Common myeloid progenitor, CD34-positive (primary cell): ENCODE data around the gene PBX1.

Source experiments
- CTCF ChIA-PET: fragments of 350-600 bp; sonication (Branson Sonifier 250); formaldehyde crosslinking; loops from one replicate; lab custom pipeline; 2021; ENCODE audit warnings: antibody characterized with exemption; lab: Charles Lee
- POLR2A ChIA-PET: fragments of 350-600 bp; sonication (Branson Sonifier 250); formaldehyde crosslinking; loops from one replicate; lab custom pipeline; 2021; ENCODE audit warnings: antibody characterized with exemption; lab: Charles Lee
- DNase-seq, 3 donors: peaks; one replicate each; pipeline versions ENCODE4 v3.0.0 to v3.0.0-alpha.2; 2013
- H3K27ac ChIP-seq, 2 experiments: 1 replicate in 1 of 2; 2 replicates in 1 of 2; pipeline ENCODE4 v1.7.0; 2013; ENCODE audit warnings: inconsistent platforms in 2 of 2, low read length in 2 of 2, mild to moderate bottlenecking in 2 of 2, low read depth in 1 of 2, moderate library complexity in 1 of 2; ENCODE audit not compliant: severe bottlenecking in 2 of 2, insufficient read depth in 1 of 2, poor library complexity in 1 of 2
- H3K27me3 ChIP-seq, 5 experiments: replicated peaks in 2 of 5; 1 replicate in 3 of 5; 2 replicates in 2 of 5; pipeline versions ENCODE4 v1.6.1 to v1.7.0; 2013; ENCODE audit warnings: low read length in 4 of 5, mild to moderate bottlenecking in 2 of 5, moderate library complexity in 2 of 5, inconsistent platforms in 1 of 5; ENCODE audit not compliant: insufficient read depth in 5 of 5, control insufficient read depth in 4 of 5
- H3K36me3 ChIP-seq, 4 experiments: 1 replicate in 2 of 4; 2 replicates in 2 of 4; pipeline versions ENCODE4 v1.6.1 to v1.7.0; 2013; ENCODE audit warnings: low read length in 3 of 4, control low read depth in 1 of 4, mild to moderate bottlenecking in 1 of 4; ENCODE audit not compliant: control insufficient read depth in 4 of 4, insufficient read depth in 4 of 4
- H3K4me1 ChIP-seq, 4 experiments: 1 replicate in 3 of 4; 2 replicates in 1 of 4; pipeline versions ENCODE4 v1.6.1 to v1.7.1; 2013; ENCODE audit warnings: low read length in 3 of 4, mild to moderate bottlenecking in 3 of 4, control low read depth in 1 of 4, inconsistent platforms in 1 of 4, moderate library complexity in 1 of 4; ENCODE audit not compliant: control insufficient read depth in 4 of 4, insufficient read depth in 4 of 4; ENCODE audit errors: control extremely low read depth in 1 of 4
- H3K4me3 ChIP-seq, 7 experiments: 1 replicate in 4 of 7; 2 replicates in 3 of 7; pipeline versions ENCODE4 v1.5.1 to v1.7.0; 2013; ENCODE audit warnings: mild to moderate bottlenecking in 7 of 7, low read length in 6 of 7, moderate library complexity in 6 of 7, inconsistent platforms in 2 of 7, low read depth in 2 of 7, control low read depth in 1 of 7; ENCODE audit not compliant: insufficient read depth in 4 of 7, control insufficient read depth in 1 of 7; ENCODE audit errors: extremely low read depth in 1 of 7
- H3K9me3 ChIP-seq, 5 experiments: 1 replicate in 4 of 5; 2 replicates in 1 of 5; pipeline versions ENCODE4 v1.6.1 to v1.7.1; 2013; ENCODE audit warnings: low read length in 4 of 5, mild to moderate bottlenecking in 2 of 5, inconsistent platforms in 1 of 5, low read depth in 1 of 5, moderate library complexity in 1 of 5; ENCODE audit not compliant: control insufficient read depth in 4 of 5, insufficient read depth in 2 of 5; ENCODE audit errors: control extremely low read depth in 1 of 5
- WGBS: methylation state at CpG from one replicate; pipeline ENCODE4 v1.1.5; 2013; ENCODE audit not compliant: insufficient coverage; 5-methylcytosine and 5-hydroxymethylcytosine counted together

PBX1 gene

GRCh38 chr1:164760569-164760968, 201.6 kb downstream of the PBX1 start:
- WGBS, result 100% methylated on average over 2 of the region's 5 CpGs
- no peak overlapping the region for H3K27ac ChIP-seq
- POLR2A ChIA-PET, result no interaction called here
- no peak overlapping the region for H3K4me3 ChIP-seq
- no peak for DNase-seq
- H3K9me3 ChIP-seq, result peaks cover 0 to 3% (median 0%) of the 10 kb centered on the region in 5 experiments
- CTCF ChIA-PET, result no interaction called here
- H3K36me3 ChIP-seq, result no peaks in the 10 kb centered on the region
- no peaks in the 10 kb centered on the region for H3K4me1 ChIP-seq
- no peaks in the 10 kb centered on the region for H3K27me3 ChIP-seq

GRCh38 chr1:164761009-164761408, 202.0 kb downstream of the PBX1 start:
- no peak overlapping the region for H3K4me3 ChIP-seq
- no peak overlapping the region for H3K27ac ChIP-seq
- ChIA-PET CTCF (no interaction called here), POLR2A (no interaction called here)
- no peaks in the 10 kb centered on the region for H3K4me1 ChIP-seq
- DNase-seq, result no peak
- no peaks in the 10 kb centered on the region for H3K27me3 ChIP-seq
- H3K36me3 ChIP-seq, result no peaks in the 10 kb centered on the region
- peaks cover 0 to 3% (median 0%) of the 10 kb centered on the region in 5 experiments for H3K9me3 ChIP-seq

GRCh38 chr1:164763098-164763497, 204.1 kb downstream of the PBX1 start:
- 100% methylated on average over 1 of the region's 2 CpGs for WGBS
- no peaks in the 10 kb centered on the region for H3K27me3 ChIP-seq
- POLR2A ChIA-PET, result no interaction called here

GRCh38 chr1:164764333-164764732, 205.3 kb downstream of the PBX1 start:
- H3K4me3 ChIP-seq, result no peak overlapping the region
- CTCF ChIA-PET, result interaction anchor here (1.2 kb wide), 1 partner anchor 23 kb away, joined by 3 read pairs; no protein-coding TSS in a partner anchor
- H3K9me3 ChIP-seq, result peaks cover 0 to 3% (median 0%) of the 10 kb centered on the region in 5 experiments
- no CpG with 5 or more reads among the region's 1 CpG for WGBS
- peaks cover 0 to 6% (median 0%) of the 10 kb centered on the region in 4 experiments for H3K36me3 ChIP-seq
- H3K27ac ChIP-seq, result no peak overlapping the region
- no peak for DNase-seq
- no peaks in the 10 kb centered on the region for H3K4me1 ChIP-seq
- POLR2A ChIA-PET, result interaction anchor here (0.6 kb wide), 1 partner anchor 433 kb away, joined by 3 read pairs; no protein-coding TSS in a partner anchor
- H3K27me3 ChIP-seq, result no peaks in the 10 kb centered on the region

More at GRCh38 chr1:164763098-164763497, 204.1 kb downstream of the PBX1 start:
- CTCF ChIA-PET, result interaction anchor here (1.2 kb wide), 1 partner anchor 14 kb away, joined by 5 read pairs; no protein-coding TSS in a partner anchor
- Histone ChIP-seq H3K9me3 (peaks cover 0 to 3% (median 0%) of the 10 kb centered on the region in 5 experiments), H3K4me1 (no peaks in the 10 kb centered on the region), H3K27ac (no peak overlapping the region), H3K4me3 (no peak overlapping the region), H3K36me3 (no peaks in the 10 kb centered on the region)
- DNase-seq, result no peak

DNA sequence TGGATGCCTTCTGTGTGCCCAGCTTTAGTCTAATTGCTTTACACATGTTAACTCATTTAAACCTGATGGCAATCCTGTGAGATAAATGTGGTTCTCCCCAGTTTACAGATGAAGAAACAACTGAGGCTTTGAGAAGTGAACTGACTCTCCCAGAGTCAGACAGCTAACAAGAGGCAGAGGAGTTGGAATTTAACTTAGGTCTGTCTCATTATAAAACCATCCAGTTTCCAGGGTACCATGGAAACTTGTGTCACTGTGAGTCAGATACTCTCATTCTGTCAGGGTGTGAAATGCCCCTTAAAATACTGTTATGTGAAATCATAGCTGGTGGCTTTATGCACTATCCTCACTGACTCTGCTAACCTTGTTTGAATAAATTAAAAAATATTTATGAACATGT, 206.6 kb downstream of the PBX1 start:
- DNase-seq, result no peak
- ChIA-PET CTCF (no interaction called here), POLR2A (no interaction called here)

GRCh38 chr1:164765992-164766720, 207.2 kb downstream of the PBX1 start:
- Histone ChIP-seq H3K27ac (no peak overlapping the region), H3K36me3 (peaks cover 0 to 6% (median 0%) of the 10 kb centered on the region in 4 experiments), H3K9me3 (peaks cover 0 to 3% (median 0%) of the 10 kb centered on the region in 5 experiments), H3K4me3 (no peak overlapping the region), H3K27me3 (no peaks in the 10 kb centered on the region), H3K4me1 (peaks cover 0 to 1% (median 0%) of the 10 kb centered on the region in 4 experiments)
- no CpG with 5 or more reads among the region's 1 CpG for WGBS
- ChIA-PET POLR2A (interaction anchor here (1.0 kb wide), 1 partner anchor 16 kb away, joined by 3 read pairs; no protein-coding TSS in a partner anchor), CTCF (interaction anchor here (1.1 kb wide), 1 partner anchor 21 kb away, joined by 3 read pairs; no protein-coding TSS in a partner anchor)
- no peak for DNase-seq

More for the DNA sequence above, 206.6 kb downstream of the PBX1 start:
- Histone ChIP-seq H3K9me3 (peaks cover 0 to 3% (median 0%) of the 10 kb centered on the region in 5 experiments), H3K27me3 (no peaks in the 10 kb centered on the region), H3K36me3 (peaks cover 0 to 6% (median 0%) of the 10 kb centered on the region in 4 experiments), H3K4me3 (no peak overlapping the region), H3K4me1 (no peaks in the 10 kb centered on the region), H3K27ac (no peak overlapping the region)

GRCh38 chr1:164767752-164768402, 208.9 kb downstream of the PBX1 start:
- Histone ChIP-seq H3K27ac (no peak overlapping the region), H3K27me3 (no peaks in the 10 kb centered on the region), H3K36me3 (peaks cover 0 to 6% (median 0%) of the 10 kb centered on the region in 4 experiments), H3K4me1 (peaks cover 0 to 8% (median 0%) of the 10 kb centered on the region in 4 experiments), H3K4me3 (no peak overlapping the region), H3K9me3 (peaks cover 0 to 3% (median 0%) of the 10 kb centered on the region in 5 experiments)
- no peak for DNase-seq
- whole genome bisulfite sequencing, result 100% methylated on average over 3 of the region's 3 CpGs
- CTCF ChIA-PET, result no interaction called here
- POLR2A ChIA-PET, result no interaction called here
